H9 (cell line): ENCODE measurements around the gene TMEM129. TPM values are rescaled to one million over a fixed set of nuclear protein-coding genes. Genes with fewer than 3 reads are reported as not detected.

Experiments
- DNase-seq: peaks from one replicate; pipeline ENCODE4 v3.0.0-alpha.2; 2017
- H2AFZ ChIP-seq: one replicate; pipeline ENCODE4 v1.6.1; 2013; ENCODE audit warnings: mild to moderate bottlenecking, low read length, control low read depth, moderate library complexity
- H2AK5ac ChIP-seq: 2 replicates; pipeline ENCODE4 v1.6.1; 2013; ENCODE audit warnings: low read length, control low read depth, mixed read lengths; ENCODE audit not compliant: insufficient read length
- H2BK120ac ChIP-seq: one replicate; pipeline ENCODE4 v1.6.1; 2013; ENCODE audit warnings: low read depth, mild to moderate bottlenecking, low read length, control low read depth, inconsistent platforms; ENCODE audit not compliant: poor library complexity, severe bottlenecking
- H2BK12ac ChIP-seq: 2 replicates; pipeline ENCODE4 v1.6.1; 2013; ENCODE audit warnings: low read length, control low read depth, mixed read lengths, low read depth; ENCODE audit not compliant: insufficient read length
- H2BK15ac ChIP-seq: 2 replicates; pipeline ENCODE4 v1.6.1; 2013; ENCODE audit warnings: low read depth, low read length, control low read depth
- H2BK20ac ChIP-seq: one replicate; pipeline ENCODE4 v1.6.1; 2013; ENCODE audit warnings: low read depth, mild to moderate bottlenecking, low read length, control low read depth, inconsistent platforms; ENCODE audit not compliant: poor library complexity, severe bottlenecking
- H2BK5ac ChIP-seq: 2 replicates; pipeline ENCODE4 v1.6.1; 2013; ENCODE audit warnings: low read length, control low read depth, mixed read lengths; ENCODE audit not compliant: insufficient read length
- H3K14ac ChIP-seq: 2 replicates; pipeline ENCODE4 v1.6.1; 2013; ENCODE audit warnings: low read length, control low read depth; ENCODE audit not compliant: insufficient read depth
- H3K18ac ChIP-seq: 2 replicates; pipeline ENCODE4 v1.6.1; 2013; ENCODE audit warnings: low read depth, mild to moderate bottlenecking, mixed read lengths, low read length, control low read depth; ENCODE audit not compliant: insufficient read length
- H3K23ac ChIP-seq: 2 replicates; pipeline ENCODE4 v1.6.1; 2013; ENCODE audit warnings: low read length, control low read depth, mixed read lengths, low read depth; ENCODE audit not compliant: insufficient read length
- H3K23me2 ChIP-seq: 2 replicates; pipeline ENCODE4 v1.6.1; 2013; ENCODE audit warnings: low read depth, mild to moderate bottlenecking, mixed read lengths, low read length, control low read depth; ENCODE audit not compliant: insufficient read length, poor library complexity, severe bottlenecking
- H3K27ac ChIP-seq: 2 replicates; pipeline ENCODE4 v1.5.1; 2013; ENCODE audit warnings: low read length, control low read depth, mixed read lengths, low read depth; ENCODE audit not compliant: insufficient read length
- H3K27me3 ChIP-seq: 2 replicates; pipeline ENCODE4 v1.6.1; 2013; ENCODE audit warnings: low read length, control low read depth, inconsistent platforms; ENCODE audit not compliant: insufficient read depth
- H3K4ac ChIP-seq: 2 replicates; pipeline ENCODE4 v1.6.1; 2013; ENCODE audit warnings: low read depth, mild to moderate bottlenecking, control low read depth, inconsistent platforms, low read length, moderate library complexity
- H3K4me1 ChIP-seq: 2 replicates; pipeline ENCODE4 v1.6.1; 2013; ENCODE audit warnings: low read length, control low read depth, inconsistent platforms; ENCODE audit not compliant: insufficient read depth
- H3K4me2 ChIP-seq: 2 replicates; pipeline ENCODE4 v1.6.1; 2013; ENCODE audit warnings: low read length, control low read depth, mixed read lengths; ENCODE audit not compliant: insufficient read length, insufficient read depth
- H3K56ac ChIP-seq: 2 replicates; pipeline ENCODE4 v1.6.1; 2013; ENCODE audit warnings: low read depth, mild to moderate bottlenecking, mixed read lengths, low read length, control low read depth; ENCODE audit not compliant: insufficient read length
- H3K79me1 ChIP-seq: 2 replicates; pipeline ENCODE4 v1.6.1; 2013; ENCODE audit warnings: low read depth, mild to moderate bottlenecking, moderate library complexity, low read length, control low read depth, inconsistent platforms; ENCODE audit not compliant: insufficient read depth, poor library complexity, severe bottlenecking
- H3K79me2 ChIP-seq: 2 replicates; pipeline ENCODE4 v1.6.1; 2013; ENCODE audit warnings: low read length, control low read depth, inconsistent platforms; ENCODE audit not compliant: insufficient read depth
- H3K9ac ChIP-seq: 2 replicates; pipeline ENCODE4 v1.6.1; 2013; ENCODE audit warnings: low read length, control low read depth, mixed read lengths; ENCODE audit not compliant: insufficient read length; ENCODE audit errors: extremely low read depth
- H3K9me3 ChIP-seq: one replicate; pipeline ENCODE4 v1.6.1; 2013; ENCODE audit warnings: low read depth, low read length, inconsistent platforms; ENCODE audit not compliant: control insufficient read depth
- H3T11ph ChIP-seq: one replicate; pipeline ENCODE4 v1.6.1; 2013; ENCODE audit warnings: mild to moderate bottlenecking, low read length, control low read depth, inconsistent platforms
- H4K20me1 ChIP-seq: one replicate; pipeline ENCODE4 v1.6.1; 2013; ENCODE audit not compliant: control insufficient read depth, insufficient read length, insufficient read depth
- H4K5ac ChIP-seq: 2 replicates; pipeline ENCODE4 v1.6.1; 2013; ENCODE audit warnings: low read depth, mild to moderate bottlenecking, mixed read lengths, low read length, control low read depth; ENCODE audit not compliant: insufficient read length
- H4K8ac ChIP-seq: replicated peaks from 2 replicates; pipeline ENCODE4 v1.6.1; 2013; ENCODE audit warnings: low read length, control low read depth, mixed read lengths, low read depth; ENCODE audit not compliant: insufficient read length
- H4K91ac ChIP-seq: 2 replicates; pipeline ENCODE4 v1.6.1; 2013; ENCODE audit warnings: low read depth, mild to moderate bottlenecking, moderate library complexity, mixed read lengths, low read length, control low read depth; ENCODE audit not compliant: insufficient read length
- H3K27ac Mint-ChIP-seq, 3 experiments: 2 replicates in 2 of 3; 3 replicates in 1 of 3; pipeline ENCODE4 v1.8.0; 2020 to 2021; ENCODE audit warnings: mixed read lengths in 3 of 3, mild to moderate bottlenecking in 1 of 3, moderate library complexity in 1 of 3
- H3K27me3 Mint-ChIP-seq: 2 replicates; pipeline ENCODE4 v1.8.0; 2021; ENCODE audit warnings: low read depth, mild to moderate bottlenecking, moderate library complexity, mixed read lengths
- H3K36me3 Mint-ChIP-seq, 3 experiments: 2 replicates in 2 of 3; 3 replicates in 1 of 3; pipeline ENCODE4 v1.8.0; 2020 to 2021; ENCODE audit warnings: low read depth in 3 of 3, mixed read lengths in 3 of 3; ENCODE audit not compliant: insufficient read depth in 1 of 3
- H3K4me1 Mint-ChIP-seq, 2 experiments: 2 replicates each; pipeline ENCODE4 v1.8.0; 2020; ENCODE audit warnings: mixed read lengths in 2 of 2
- H3K4me3 Mint-ChIP-seq, 2 experiments: 2 replicates in 1 of 2; 3 replicates in 1 of 2; pipeline ENCODE4 v1.8.0; 2020 to 2021; ENCODE audit warnings: mild to moderate bottlenecking in 2 of 2, mixed read lengths in 2 of 2, moderate library complexity in 1 of 2
- H3K9me3 Mint-ChIP-seq, 2 experiments: 2 replicates in 1 of 2; 3 replicates in 1 of 2; pipeline ENCODE4 v1.8.0; 2020; ENCODE audit warnings: mild to moderate bottlenecking in 2 of 2, mixed read lengths in 2 of 2, moderate library complexity in 1 of 2
- CTCF ChIP-seq: fragments of 200-600 bp; sonication (generic); conservative IDR thresholded peaks from 3 replicates; pipeline ENCODE4 v1.8.0; 2021; ENCODE audit warnings: antibody characterized with exemption, mild to moderate bottlenecking
- WGBS: extraction: QIAGEN DNeasy Blood & Tissue Kit; methylation state at CpG from one replicate; pipeline ENCODE4 v1.1.7; 2013; ENCODE audit warnings: missing lambda C conversion rate, low lambda C conversion rate, mixed read lengths; ENCODE audit not compliant: insufficient read length; ENCODE audit errors: extremely low coverage; 5-methylcytosine and 5-hydroxymethylcytosine counted together
- total RNA-seq: library from RNA; stranded (reverse); gene quantifications from 2 replicates; pipeline ENCODE4 v1.2.1, GENCODE V29; 2021

TMEM129 gene
- total RNA-seq, 1 experiment from 2014 or later: 27.3 TPM

- Histone ChIP-seq H3K27ac (no peak overlapping the region), H3K4me2 (no peak overlapping the region), H3K27me3 (no peaks in the 10 kb centered on the region), H3K4me1 (no peaks in the 10 kb centered on the region), H3K9me3 (no peaks in the 10 kb centered on the region), H2BK15ac (no peak overlapping the region), H3K9ac (no peak overlapping the region), H2BK120ac (no peak overlapping the region), H3K18ac (no peak overlapping the region), H3T11ph (no peak overlapping the region), H3K23ac (no peak overlapping the region), H3K23me2 (no peaks in the 10 kb centered on the region), H3K79me2 (no peaks in the 10 kb centered on the region), H4K8ac (no peak overlapping the region), H3K56ac (no peak overlapping the region), H2BK12ac (no peak overlapping the region), H4K20me1 (no peaks in the 10 kb centered on the region), H2BK20ac (no peak overlapping the region), H3K14ac (no peak overlapping the region; the same call in 1 of the 2 replicates), H3K79me1 (no peaks in the 10 kb centered on the region), H4K91ac (no peak overlapping the region), H3K4ac (no peak overlapping the region), H4K5ac (no peak overlapping the region), H2AK5ac (no peak overlapping the region), H2BK5ac (no peak overlapping the region), H2AFZ (no peak overlapping the region)
- no peaks in the 10 kb centered on the region for H3K9me3 Mint-ChIP-seq
- H3K4me1 Mint-ChIP-seq: peaks cover 0 to 11% of the 10 kb centered on the region in 2 experiments; a peak in 2 of 4 replicates
- no peak for DNase-seq
- TF ChIP-seq CTCF: 0 out of 3 replicates have a peak, but pooled peaks have one; percentile 19
- H3K4me3 Mint-ChIP-seq: no peak overlapping the region
- H3K27me3 Mint-ChIP-seq: no peaks in the 10 kb centered on the region
- H3K27ac Mint-ChIP-seq: no peak overlapping the region
- no peaks in the 10 kb centered on the region for H3K36me3 Mint-ChIP-seq
- no CpG with 5 or more reads among the region's 35 CpGs for WGBS
Measured at GRCh38 chr4:1752284-1753041, 31.3 kb upstream of the TMEM129 start.
